SK-N-SH (cell line): ENCODE measurements around the gene PGP. TPM values are rescaled to one million over a fixed set of nuclear protein-coding genes. Genes with fewer than 3 reads are reported as not detected.

Source experiments
- CTCF ChIA-PET: fragments of 300-600, 350-600 bp; formaldehyde crosslinking; extraction: SDS; loops from one replicate; lab custom pipeline; 2021; lab: Yijun Ruan, JAX
- POLR2A ChIA-PET: fragments of 350-600 bp; sonication (Branson Sonifier 250); formaldehyde crosslinking; extraction: SDS; loops from one replicate; lab custom pipeline; 2020; ENCODE audit warnings: antibody characterized with exemption, inconsistent platforms; lab: Yijun Ruan, JAX
- DNase-seq: peaks from one replicate; pipeline ENCODE4 v3.0.0; 2012
- H2AFZ ChIP-seq: fragments of 200-600 bp; sonication (generic); 2 replicates; pipeline ENCODE4 v1.8.1; 2016; ENCODE audit warnings: antibody characterized with exemption, mild to moderate bottlenecking, low read depth
- H3F3A ChIP-seq: fragments of 200-600 bp; sonication (generic); replicated peaks from 2 replicates; pipeline ENCODE3; 2016; ENCODE audit warnings: antibody characterized with exemption, mild to moderate bottlenecking; ENCODE audit not compliant: insufficient read depth
- H3K27ac ChIP-seq, 2 experiments: fragments of 200-500 bp in 1 of 2; fragments of 200-600 bp in 1 of 2; sonication (Bioruptor generic) in 1 of 2; sonication (generic), shearing (Covaris generic) in 1 of 2; 2 replicates each; pipeline versions ENCODE4 v1.5.1 to v1.6.1; 2014 to 2016; ENCODE audit warnings: low read depth in 2 of 2, inconsistent platforms in 1 of 2, low read length in 1 of 2, mild to moderate bottlenecking in 1 of 2, mixed read lengths in 1 of 2
- H3K27me3 ChIP-seq: fragments of 200-600 bp; sonication (generic), shearing (Covaris generic); 2 replicates; pipeline ENCODE4 v1.6.1; 2016; ENCODE audit warnings: mixed run types; ENCODE audit not compliant: insufficient read depth
- H3K36me3 ChIP-seq, 2 experiments: fragments of 200-500 bp in 1 of 2; fragments of 200-600 bp in 1 of 2; sonication (Bioruptor generic) in 1 of 2; sonication (generic) in 1 of 2; replicated peaks in 1 of 2; 2 replicates each; pipeline versions ENCODE3 to v1.5.1; 2014 to 2016; ENCODE audit warnings: low read length in 1 of 2, mild to moderate bottlenecking in 1 of 2; ENCODE audit not compliant: insufficient read depth in 2 of 2, control insufficient read depth in 1 of 2
- H3K4me1 ChIP-seq, 2 experiments: fragments of 200-500 bp in 1 of 2; fragments of 200-600 bp in 1 of 2; sonication (Bioruptor generic) in 1 of 2; sonication (generic), shearing (Covaris generic) in 1 of 2; 2 replicates each; pipeline versions ENCODE4 v1.5.1 to v1.6.1; 2014 to 2016; ENCODE audit warnings: low read depth in 1 of 2, low read length in 1 of 2, mixed run types in 1 of 2; ENCODE audit not compliant: insufficient read depth in 2 of 2, control insufficient read depth in 1 of 2
- H3K4me2 ChIP-seq: fragments of 200-600 bp; sonication (generic), shearing (Covaris generic); 2 replicates; pipeline ENCODE4 v1.6.1; 2017; ENCODE audit warnings: mixed run types
- H3K4me3 ChIP-seq, 2 experiments: fragments of 200-500 bp in 1 of 2; fragments of 200-600 bp in 1 of 2; sonication (Bioruptor generic) in 1 of 2; sonication (generic), shearing (Covaris generic) in 1 of 2; 2 replicates each; pipeline versions ENCODE4 v1.5.1 to v1.8.1; 2014 to 2016; ENCODE audit warnings: low read depth in 2 of 2, inconsistent platforms in 1 of 2, low read length in 1 of 2, mild to moderate bottlenecking in 1 of 2, mixed read lengths in 1 of 2, moderate library complexity in 1 of 2
- H3K79me2 ChIP-seq: fragments of 200-600 bp; sonication (generic); 2 replicates; pipeline ENCODE4 v1.8.1; 2017; ENCODE audit warnings: mild to moderate bottlenecking; ENCODE audit not compliant: insufficient read depth
- H3K9ac ChIP-seq: fragments of 200-600 bp; sonication (generic); 2 replicates; pipeline ENCODE4 v1.6.1; 2017; ENCODE audit warnings: mixed run types
- H3K9me2 ChIP-seq: fragments of 200-600 bp; sonication (generic); 2 replicates; pipeline ENCODE4 v1.6.1; 2017; ENCODE audit warnings: mixed run types
- H3K9me3 ChIP-seq: fragments of 200-600 bp; sonication (generic); 2 replicates; pipeline ENCODE4 v1.6.1; 2017; ENCODE audit warnings: mixed run types, mild to moderate bottlenecking, moderate library complexity
- H4K20me1 ChIP-seq: fragments of 200-600 bp; sonication (generic); 2 replicates; pipeline ENCODE4 v1.6.1; 2017; ENCODE audit warnings: mild to moderate bottlenecking, mixed run types; ENCODE audit not compliant: insufficient read depth
- CTCF ChIP-seq: fragments of 200-600 bp; sonication (generic); IDR thresholded peaks from 2 replicates; pipeline ENCODE4 v1.6.1; 2017; ENCODE audit warnings: antibody characterized with exemption, mild to moderate bottlenecking, moderate library complexity
- EZH2phosphoT487 ChIP-seq: fragments of 200-600 bp; sonication (generic); IDR thresholded peaks from 2 replicates; pipeline ENCODE4 v1.6.1; 2017; ENCODE audit warnings: low read depth, mixed run types, mild to moderate bottlenecking, antibody characterized with exemption, moderate library complexity, borderline replicate concordance
- TCF12 ChIP-seq: IDR thresholded peaks from 2 replicates; pipeline ENCODE4 v1.4.0; 2012
- WGBS: methylation state at CpG from one replicate; pipeline ENCODE4 v1.1.6; 2017; ENCODE audit warnings: low lambda C conversion rate; 5-methylcytosine and 5-hydroxymethylcytosine counted together
- polyA plus RNA-seq, 3 experiments: library from polyadenylated mRNA; depleted of rRNA; stranded (reverse); fragments of >200 nt; gene quantifications; 2 replicates each; pipeline ENCODE4 v1.2.3, GENCODE V29; 2012

PGP gene
- polyA plus RNA-seq, 1 of the 3 experiments (the other 2 are of a cell fraction) = 10.3 TPM

GRCh38 chr16:2213817-2214718 is 572 bp downstream of the PGP start:
- DNase-seq = peak; percentile 55
- no peak overlapping the region for H2AFZ ChIP-seq
- peak overlapping the region; percentile 66 to 85 for H3K4me3 ChIP-seq
- no peak for TF ChIP-seq EZH2phosphoT487
- WGBS = 1% methylated on average over 19 of the region's 98 CpGs
- ChIA-PET POLR2A (interaction anchor here (0.6 to 1.6 kb wide), 2 partner anchors 59 to 231 kb away, joined by 3 to 5 read pairs; partner anchors contain the start of gene TRAF7), CTCF (interaction anchor here (1.2 to 1.5 kb wide), 2 partner anchors 19 to 216 kb away, joined by 3 read pairs; no protein-coding TSS in a partner anchor)
- H4K20me1 ChIP-seq = peaks cover 11% of the 10 kb centered on the region; the same call in 1 of the 2 replicates
- H3K27ac ChIP-seq = peak overlapping the region; percentile 27 to 74; a peak in 2 of 4 replicates
- H3K4me2 ChIP-seq = peak overlapping the region; percentile 92
- peaks cover 11 to 22% of the 10 kb centered on the region in 2 experiments; a peak in 2 of 4 replicates for H3K4me1 ChIP-seq
- peaks cover 4% of the 10 kb centered on the region for H3F3A ChIP-seq
- peaks cover 19% of the 10 kb centered on the region for H3K79me2 ChIP-seq
- peak overlapping the region; percentile 71 for H3K9ac ChIP-seq
- peaks cover 0 to 16% of the 10 kb centered on the region in 2 experiments for H3K36me3 ChIP-seq
- no peaks in the 10 kb centered on the region for H3K9me3 ChIP-seq
- no peaks in the 10 kb centered on the region for H3K27me3 ChIP-seq
- H3K9me2 ChIP-seq = no peaks in the 10 kb centered on the region

- H3K79me2 ChIP-seq = peaks cover 19% of the 10 kb centered on the region
- peaks cover 4% of the 10 kb centered on the region for H3F3A ChIP-seq
- ChIA-PET POLR2A (no interaction called here), CTCF (interaction anchor here (1.2 kb wide), 1 partner anchor 18 kb away, joined by 4 read pairs; no protein-coding TSS in a partner anchor)
- DNase-seq = no peak
- TF ChIP-seq CTCF = no peak
- no peak for TF ChIP-seq TCF12
- peaks cover 11 to 22% of the 10 kb centered on the region in 2 experiments; a peak in 2 of 4 replicates for H3K4me1 ChIP-seq
- H3K27ac ChIP-seq = no peak overlapping the region; a peak in 1 of 4 replicates
- peaks cover 11% of the 10 kb centered on the region; the same call in 1 of the 2 replicates for H4K20me1 ChIP-seq
- no peak overlapping the region for H2AFZ ChIP-seq
- H3K9ac ChIP-seq = peak overlapping the region; percentile 54; the same call in 1 of the 2 replicates
- WGBS = 80% methylated on average over 15 of the region's 19 CpGs
- peak overlapping the region; percentile 92 for H3K4me2 ChIP-seq
- H3K9me2 ChIP-seq = no peaks in the 10 kb centered on the region
- H3K27me3 ChIP-seq = no peaks in the 10 kb centered on the region
- peaks cover 0 to 30% of the 10 kb centered on the region in 2 experiments for H3K36me3 ChIP-seq
- H3K4me3 ChIP-seq = peak overlapping the region; percentile 66 to 85
- no peaks in the 10 kb centered on the region for H3K9me3 ChIP-seq
Measured at GRCh38 chr16:2212362-2213324, 2.0 kb downstream of the PGP start.
